NCI-H1417 (cell line): ENCODE data around the gene VASN.
"Not testable (repeated sequence)": the region's sequence is repeated elsewhere in the genome, so short reads cannot be mapped to it uniquely, and the experiment has no call there.

Experiments
- DNase-seq, 3 experiments: peaks; one replicate each; lab custom pipeline; 2025; lab: John Stamatoyannopoulos, UW

VASN gene

DNA sequence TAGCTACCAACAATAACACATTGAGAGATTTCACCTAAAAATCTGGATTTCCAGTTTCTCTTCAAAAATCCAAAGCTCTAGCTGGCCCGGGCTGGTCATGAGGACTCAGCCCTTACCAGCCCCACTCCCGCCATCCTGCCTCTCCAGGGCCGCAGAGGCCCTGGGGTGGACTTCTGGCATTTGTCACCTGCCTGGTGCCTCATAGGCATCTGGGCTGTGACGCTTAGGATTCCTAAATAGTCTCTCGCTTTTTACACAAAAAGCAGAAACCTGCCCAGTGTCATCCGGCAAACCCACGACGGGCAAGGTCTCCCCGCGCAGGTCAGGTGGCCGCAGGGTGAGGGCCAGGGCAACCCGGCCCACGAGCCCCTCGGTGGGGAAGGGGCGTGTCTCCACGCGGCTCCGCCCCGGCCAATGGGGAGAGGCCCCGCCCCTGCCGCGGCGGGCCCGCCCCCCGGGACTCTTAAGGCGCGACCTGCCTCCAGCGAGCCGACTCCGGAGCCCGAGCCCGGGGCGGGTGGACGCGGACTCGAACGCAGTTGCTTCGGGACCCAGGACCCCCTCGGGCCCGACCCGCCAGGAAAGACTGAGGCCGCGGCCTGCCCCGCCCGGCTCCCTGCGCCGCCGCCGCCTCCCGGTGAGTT is at the start of gene VASN:
TSS of gene VASN (plus strand) at position 492 of the 644 bp plus-strand sequence. CDS start 9,030 bp downstream, outside the sequence.
- DNase-seq, result peak; percentile 20 to 47 (median 21)

DNA sequence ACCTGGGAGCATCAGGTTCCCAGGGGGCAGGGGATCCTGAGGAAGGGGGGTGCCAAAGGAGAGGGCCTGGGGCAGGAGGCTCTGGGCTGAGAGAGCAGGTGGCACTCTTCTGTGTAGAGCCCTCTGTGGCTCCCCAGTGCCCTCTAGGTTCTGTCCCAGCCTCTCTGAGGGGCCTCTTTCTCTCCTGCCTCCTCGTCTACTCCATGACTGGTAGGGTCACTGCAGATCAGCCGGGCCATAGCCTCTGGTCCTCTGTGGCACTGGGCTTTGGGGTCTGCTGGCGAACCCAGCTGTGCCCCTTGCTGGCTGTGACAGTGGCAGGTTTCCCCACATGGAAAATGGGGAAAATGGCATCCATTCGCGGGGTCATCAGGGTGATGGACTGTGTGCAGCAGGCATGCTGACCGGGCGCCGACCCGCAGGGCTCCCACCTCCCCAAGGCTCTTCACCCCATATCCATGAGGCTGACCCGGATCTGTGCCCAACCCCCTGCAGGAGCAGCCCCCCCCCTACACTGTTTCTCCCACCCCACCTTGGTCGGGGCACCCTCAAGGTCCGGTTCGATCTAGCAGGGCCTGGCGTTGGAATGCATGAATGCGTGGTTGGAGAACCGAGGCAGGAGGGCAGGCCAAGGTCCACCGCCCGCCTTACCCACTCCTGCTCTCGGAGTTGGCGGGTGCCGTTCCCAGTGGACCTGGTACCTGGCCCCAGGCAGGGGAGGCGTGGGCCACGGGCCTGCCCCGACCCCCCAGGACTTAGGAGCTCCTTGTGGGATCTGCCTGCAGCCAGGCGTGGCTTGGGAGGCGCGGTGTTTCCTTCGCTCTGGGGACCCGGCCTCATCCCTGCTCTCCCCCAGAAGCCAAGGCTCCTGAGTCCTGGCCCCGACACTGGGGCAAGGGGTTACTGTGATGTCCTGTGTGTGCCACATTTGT is 49.3 kb upstream of the VASN start:
- DNase-seq, result no peak

DNA sequence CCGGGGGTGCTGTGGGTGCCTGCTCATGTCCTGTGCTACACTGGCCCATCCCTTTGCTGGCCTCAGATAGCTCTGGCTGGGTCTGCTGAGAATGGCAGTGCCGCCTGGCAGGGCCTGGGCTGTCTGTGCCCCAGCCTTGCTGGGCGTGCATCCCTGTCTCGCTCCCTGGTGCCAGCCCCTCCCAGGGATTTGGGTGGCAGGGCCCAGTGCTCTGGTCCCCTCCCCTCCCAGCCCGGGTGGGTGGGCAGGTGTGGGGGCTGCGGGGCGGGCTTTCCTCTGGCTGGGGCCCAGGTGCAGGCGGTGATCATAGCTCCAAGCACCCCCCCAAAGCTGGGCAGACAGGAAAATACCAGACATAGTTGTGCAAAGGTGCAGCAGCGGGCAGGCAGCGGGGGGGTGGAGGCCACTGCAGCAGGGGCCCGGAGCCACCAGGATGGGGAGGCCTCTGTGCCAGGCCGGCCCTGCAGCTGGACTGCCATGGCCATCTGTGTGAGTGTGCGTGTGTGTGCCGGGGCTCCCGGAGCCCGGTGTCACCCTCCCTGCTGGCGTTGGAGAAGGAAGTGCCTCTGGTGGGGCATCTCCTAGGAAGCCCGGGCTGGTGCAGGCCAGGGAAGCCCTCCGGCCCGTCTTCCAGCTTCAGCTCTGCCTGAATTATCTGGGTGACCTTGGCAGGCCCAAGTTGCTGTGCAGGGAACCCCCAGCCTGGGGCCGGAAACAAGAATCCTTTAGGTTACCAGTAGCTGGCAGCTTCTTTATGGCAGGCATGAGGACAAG is 48.4 kb upstream of the VASN start:
- DNase-seq, result no peak

DNA sequence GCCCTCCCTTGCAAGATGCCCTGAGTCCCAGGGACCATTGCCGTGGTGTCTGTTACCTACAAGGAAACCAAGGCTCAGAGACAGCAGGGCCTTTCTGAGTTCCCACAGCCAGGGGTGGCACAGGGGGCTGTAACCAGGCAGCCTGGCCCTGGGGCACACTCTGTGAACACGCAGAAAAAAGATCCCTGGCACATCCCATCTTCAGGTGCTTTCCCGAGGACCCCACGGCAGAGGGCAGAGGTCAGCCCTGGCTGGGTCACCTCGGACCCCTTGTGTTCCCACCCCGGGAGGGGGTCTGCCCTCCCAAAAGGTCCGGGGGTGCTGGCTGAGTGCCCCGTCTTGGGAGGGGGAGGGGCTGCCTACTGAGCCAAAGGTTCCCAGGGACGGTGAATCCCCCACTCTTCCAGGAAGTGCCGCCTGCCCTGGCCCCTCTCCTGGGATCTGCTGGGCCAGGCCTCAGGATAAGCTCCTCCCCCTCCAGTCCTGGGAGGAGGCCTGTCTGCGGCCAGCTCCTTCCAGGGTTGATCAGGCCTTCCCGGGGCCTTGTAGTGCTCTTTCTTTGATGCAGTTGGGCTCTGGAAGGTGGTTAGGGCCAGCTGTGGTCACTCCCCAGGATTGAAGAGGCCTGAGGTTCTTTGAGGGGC is 47.7 kb upstream of the VASN start:
- DNase-seq, result no peak

DNA sequence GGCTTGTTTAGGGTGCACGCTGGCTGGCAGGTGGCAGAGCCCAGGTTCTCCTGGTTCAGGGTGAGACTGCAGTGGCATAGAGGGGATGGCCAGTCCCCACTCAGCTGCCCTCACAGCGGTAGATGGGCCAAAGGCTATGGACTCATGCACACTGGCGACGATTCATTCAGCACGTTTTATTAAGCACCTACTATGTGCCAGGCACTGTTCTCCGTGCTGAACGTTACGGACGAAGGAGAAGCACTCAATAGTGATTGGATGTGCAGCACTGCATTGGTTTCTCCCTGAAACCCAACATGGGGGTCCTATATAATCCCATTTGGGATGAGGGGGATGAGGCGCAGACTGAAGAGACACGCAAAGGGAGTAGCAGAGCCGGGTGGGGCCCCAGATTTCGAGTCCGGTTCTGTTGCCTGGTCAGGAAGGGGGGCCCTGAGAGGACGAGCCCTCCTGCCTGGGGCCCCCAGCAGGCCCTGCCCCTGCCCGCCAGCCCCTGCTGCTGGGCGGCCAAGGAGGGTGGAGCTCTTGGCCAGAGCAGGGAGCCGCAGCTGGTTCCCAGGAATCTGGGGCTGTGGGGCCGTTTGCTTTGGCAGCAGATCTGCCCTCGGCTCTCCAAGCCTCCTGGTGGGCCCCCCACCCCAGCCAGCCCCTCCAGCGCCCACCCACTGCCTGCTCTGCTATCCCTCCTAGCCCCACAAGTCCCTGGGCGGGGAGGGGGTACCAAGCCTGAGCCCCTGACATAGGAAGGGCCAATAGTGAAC is 47.0 kb upstream of the VASN start:
- no peak for DNase-seq

DNA sequence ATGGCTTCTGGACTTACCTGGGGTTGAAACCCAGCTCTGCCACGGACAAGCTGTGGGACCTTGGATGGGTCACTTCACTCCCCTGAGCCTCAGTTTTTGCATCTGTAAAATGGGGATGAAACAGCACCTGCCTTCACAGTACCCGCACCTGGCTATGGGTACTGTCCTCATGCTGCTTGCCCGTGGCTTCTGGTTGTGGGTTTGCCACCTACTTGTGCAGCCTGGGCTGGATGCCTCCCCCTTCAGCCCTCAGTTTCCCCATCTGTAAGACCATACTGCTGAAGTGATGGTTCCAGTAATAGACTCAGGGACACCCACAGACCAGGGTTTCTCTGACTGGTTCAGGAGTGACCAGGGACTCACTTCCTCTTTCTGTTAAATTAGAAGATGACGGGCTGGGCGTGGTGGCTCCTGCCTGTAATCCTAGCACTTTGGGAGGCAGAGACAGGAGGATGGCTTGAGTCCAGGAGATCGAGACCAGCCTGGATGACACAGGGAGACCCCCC is 46.3 kb upstream of the VASN start:
- no peak for DNase-seq

DNA sequence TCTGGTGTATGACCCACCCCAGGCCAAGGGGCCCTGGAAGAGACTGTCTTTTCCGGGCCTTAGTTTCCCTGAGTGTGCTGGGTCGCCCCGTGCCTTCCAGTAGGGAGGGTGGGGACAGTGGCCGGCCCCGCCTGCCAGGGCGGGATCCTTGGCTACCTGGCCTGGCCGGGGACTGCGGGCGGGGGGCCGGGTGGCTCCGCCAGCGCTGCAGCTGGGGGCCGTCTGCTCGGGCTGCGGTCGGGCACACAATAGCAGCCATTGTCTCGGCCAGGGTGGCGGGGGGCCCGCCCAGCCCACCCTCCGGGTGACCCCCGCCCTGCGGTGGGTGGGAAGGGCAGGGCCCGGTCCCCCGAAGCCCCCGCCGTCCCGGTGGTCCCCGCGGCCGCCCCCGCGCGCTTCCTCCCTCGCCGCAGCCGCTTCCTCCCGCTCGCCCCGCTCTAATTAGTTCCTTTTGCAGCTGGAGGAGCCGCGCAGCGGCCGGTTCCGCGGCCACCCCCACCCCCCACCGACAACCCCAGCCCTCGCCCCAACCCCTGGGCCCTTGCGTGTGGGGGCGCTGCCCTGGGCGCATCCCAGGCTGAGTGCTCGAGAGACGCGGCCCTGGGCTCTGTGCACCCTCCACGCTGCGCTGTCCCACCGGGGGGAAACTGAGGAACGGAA is 44.1 kb upstream of the VASN start:
- DNase-seq, result peak in 2 of 3 experiments; percentile 46 to 56

DNA sequence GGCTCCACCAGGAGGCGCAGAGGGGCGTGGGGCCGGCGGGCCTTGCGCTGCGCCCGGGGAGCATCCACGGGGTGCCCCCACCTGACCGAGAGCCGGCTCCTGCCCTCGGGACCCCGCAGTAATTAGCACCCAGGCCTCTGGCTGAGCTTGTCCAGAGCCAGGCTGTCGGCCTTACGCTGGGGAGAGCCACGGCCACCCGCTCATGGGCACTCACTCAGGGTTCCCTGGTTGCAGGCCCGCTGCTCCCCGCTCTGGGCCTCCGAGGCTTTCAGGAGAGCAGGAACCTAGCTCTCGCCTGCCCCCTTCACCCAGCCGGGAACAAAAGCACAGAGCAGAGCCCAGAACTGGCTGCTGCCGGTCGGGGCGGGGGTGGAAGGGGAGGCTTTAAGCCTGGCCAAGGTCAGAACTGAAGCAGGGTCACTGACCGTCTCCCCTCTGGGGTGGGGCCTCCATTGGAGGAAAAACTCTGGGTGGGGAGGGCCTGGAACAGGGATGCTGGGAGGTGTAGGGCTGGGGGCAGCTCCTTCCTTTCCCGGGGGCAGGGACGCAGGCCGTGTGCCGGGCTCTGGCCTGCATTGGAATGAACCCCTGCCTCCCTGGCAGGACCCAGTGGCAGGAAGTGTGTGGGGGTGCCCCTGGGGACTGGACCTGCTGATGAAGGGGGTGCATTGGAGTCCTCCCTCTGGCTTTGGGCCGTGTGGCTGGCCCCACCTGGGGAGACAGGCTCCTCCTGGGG is 43.4 kb upstream of the VASN start:
- DNase-seq, result peak in 2 of 3 experiments; percentile 58 to 77

DNA sequence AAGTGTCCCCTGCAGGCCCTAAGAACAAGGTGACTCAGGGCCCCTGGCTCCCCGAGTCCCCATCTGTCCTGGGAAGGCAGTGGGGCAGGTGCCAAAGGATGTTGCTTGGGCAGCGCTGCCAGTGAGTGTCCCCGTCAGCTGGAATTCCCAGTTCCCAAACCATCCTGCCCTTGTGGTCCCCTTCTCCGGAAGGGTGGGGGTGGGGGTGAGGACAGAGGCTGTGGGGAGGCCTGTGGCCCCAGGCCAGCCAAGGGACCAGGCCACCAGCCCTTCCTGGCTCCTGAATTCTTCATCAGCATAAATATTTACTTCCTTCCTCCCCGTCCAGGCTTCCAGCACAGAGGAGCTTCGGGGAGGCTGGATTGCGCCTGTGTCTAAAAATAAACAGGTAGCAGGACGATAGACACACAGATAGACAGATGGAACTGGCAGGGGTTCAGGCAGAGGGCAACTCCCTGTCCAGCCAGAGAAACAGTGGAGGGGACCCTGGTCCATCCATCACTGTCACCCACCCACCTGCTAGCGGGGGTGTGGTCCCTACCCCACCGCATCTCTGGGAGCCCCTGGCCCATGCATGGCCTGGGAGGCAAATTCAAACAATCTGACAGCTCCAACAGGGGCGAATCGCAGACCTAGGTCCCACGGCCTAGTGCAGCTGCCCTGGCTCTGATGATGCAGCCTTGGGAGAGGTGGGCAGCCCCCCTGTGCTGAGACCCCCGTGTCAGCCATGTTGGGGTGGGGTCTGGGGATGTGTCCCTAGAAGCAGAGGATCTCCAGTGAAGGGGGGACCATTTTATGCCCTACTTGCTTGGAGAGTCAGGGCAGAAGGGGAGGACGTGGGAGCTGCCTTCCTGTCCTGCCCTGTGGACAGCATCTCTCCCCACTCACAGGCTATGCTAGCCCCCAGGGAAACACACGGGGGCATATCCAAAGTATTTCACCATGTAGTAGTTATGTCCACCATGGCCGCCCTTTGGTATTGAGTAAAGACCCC is 42.6 kb upstream of the VASN start:
- DNase-seq, result no peak

DNA sequence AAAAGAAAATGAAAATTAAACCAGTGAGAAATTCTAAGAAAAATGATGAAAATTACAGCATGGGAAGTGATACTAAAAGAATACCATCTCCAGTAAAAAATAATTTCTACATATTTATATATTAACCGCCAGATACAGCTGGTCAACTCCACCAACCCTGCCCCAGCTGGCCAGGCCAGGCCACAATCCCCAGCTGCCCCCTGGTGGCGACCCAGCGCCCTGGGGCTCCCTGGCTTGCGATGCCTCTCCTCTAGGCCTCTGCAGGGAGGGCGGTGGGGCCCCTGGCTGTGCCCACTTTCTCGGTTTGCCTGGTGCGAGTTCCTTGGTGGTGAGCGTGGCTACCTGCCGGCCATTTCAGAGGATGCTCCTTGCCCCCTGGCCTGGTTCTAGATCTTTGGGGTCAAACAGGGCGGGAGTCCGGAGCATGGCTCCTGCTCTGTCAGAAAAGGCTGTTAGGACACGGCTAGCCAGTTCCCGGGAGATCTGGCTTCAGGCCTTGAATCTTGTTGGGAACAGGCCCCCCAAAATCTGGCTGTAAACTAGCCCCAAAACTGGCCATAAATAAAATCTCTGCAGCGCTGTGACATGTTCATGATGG is 41.3 kb upstream of the VASN start:
- peak; percentile 12 to 63 (median 21) for DNase-seq

DNA sequence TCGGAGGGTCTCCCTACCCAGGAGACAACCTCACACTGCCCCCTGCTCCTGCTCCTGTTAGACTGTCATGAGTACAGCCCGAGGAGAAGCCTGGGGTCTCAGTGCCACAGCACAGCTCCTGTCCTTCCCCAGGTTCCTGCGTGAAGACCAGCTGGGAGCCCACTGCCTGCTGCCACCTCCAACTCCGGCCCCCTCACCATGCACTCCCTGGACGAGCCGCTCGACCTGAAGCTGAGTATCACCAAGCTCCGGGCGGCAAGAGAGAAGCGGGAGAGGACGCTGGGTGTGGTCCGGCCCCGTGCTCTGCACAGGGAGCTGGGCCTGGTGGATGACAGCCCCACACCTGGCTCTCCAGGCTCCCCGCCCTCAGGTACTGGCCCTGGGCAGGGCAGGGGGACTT is 39.6 kb upstream of the VASN start:
- no peak for DNase-seq

DNA sequence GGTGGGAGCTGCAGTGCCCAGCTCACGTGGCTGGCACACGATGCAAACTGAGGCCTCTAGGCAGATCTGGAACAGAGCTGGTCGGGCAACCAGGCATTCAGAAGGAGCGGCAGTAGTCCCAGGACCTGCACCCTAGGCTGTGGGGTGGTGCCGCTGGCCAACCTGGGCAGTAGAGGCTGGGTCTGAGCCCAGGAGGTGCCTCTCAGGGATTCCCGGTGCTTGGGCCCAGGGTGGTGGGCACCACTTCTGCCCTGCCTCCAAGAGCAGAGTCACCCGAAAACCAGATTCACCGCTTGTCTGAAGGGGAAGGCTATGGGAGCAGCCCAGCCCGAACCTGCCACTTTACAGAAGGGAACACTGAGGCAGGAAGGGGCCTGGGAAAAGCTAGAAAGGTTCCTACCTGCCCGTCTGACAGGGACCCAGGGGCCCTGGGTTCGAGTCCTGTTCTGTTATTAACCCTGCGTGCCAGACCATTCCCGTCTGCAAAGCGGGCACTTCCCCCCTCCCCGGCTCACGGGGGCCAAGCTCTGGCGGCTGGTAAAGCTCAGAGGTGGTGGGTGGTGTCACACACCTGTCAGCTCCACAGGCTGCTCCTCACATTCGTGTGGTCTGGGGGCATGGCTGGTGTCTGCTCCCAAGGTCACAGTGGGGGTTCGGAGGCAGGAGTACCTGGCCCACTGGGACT is 38.9 kb upstream of the VASN start:
- DNase-seq, result no peak

DNA sequence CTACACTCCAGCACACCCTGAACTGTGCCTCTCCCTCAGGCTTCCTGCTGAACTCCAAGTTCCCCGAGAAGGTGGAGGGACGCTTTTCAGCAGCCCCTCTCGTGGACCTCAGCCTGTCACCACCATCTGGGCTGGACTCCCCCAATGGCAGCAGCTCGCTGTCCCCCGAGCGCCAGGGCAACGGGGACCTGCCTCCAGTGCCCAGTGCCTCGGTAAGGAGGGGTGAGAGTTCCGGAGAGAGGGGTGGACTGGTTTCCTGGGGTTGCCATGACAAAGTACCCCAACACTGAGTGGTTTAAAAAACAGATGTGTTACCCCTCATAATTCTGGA is 38.4 kb upstream of the VASN start:
- no peak for DNase-seq

DNA sequence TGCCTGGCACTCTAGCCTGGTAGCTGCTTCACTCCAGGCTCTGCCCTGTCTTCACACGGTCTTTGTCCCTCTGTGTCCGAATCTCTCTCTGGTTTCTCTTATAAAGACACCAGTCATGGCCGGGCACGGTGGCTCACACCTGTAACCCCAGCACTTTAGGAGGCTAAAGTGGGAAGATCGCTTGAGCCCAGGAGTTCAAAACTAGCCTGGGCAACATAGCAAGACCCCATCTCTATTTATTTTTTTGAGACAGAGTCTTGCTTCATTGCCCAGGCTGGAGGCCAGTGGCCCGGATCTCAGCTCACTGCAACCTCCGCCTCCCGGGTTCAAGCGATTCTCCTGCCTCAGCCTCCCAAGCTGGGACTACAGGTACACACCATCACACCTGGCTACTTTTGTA is 37.9 kb upstream of the VASN start:
- not testable (repeated sequence) for DNase-seq

DNA sequence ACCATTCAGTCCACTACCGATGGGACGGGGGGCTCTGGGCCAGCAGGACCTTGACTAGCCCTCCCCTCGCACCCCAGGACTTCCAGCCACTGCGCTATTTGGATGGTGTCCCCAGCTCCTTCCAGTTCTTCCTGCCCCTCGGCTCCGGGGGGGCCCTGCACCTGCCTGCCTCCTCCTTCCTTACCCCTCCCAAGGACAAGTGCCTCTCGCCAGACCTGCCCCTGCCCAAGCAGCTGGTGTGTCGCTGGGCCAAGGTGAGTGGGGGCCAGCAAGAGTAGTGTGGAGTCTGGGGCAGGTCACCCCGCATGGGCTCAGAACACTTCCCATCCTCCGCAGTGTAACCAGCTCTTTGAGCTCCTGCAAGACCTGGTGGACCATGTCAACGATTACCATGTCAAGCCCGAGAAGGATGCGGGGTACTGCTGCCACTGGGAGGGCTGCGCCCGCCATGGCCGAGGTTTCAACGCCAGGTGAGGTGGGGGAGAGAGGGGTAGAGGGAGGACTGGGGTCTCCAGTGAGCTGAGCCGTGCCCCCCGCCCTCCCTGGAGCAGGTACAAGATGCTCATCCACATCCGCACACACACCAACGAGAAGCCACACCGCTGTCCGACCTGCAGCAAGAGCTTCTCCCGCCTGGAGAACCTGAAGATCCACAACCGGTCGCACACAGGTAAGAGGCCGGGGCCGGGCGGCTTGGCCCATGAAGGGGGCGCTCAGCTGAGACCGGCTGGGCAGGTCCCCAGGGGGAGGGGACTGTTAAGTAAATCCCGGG is 36.7 kb upstream of the VASN start:
- no peak for DNase-seq

DNA sequence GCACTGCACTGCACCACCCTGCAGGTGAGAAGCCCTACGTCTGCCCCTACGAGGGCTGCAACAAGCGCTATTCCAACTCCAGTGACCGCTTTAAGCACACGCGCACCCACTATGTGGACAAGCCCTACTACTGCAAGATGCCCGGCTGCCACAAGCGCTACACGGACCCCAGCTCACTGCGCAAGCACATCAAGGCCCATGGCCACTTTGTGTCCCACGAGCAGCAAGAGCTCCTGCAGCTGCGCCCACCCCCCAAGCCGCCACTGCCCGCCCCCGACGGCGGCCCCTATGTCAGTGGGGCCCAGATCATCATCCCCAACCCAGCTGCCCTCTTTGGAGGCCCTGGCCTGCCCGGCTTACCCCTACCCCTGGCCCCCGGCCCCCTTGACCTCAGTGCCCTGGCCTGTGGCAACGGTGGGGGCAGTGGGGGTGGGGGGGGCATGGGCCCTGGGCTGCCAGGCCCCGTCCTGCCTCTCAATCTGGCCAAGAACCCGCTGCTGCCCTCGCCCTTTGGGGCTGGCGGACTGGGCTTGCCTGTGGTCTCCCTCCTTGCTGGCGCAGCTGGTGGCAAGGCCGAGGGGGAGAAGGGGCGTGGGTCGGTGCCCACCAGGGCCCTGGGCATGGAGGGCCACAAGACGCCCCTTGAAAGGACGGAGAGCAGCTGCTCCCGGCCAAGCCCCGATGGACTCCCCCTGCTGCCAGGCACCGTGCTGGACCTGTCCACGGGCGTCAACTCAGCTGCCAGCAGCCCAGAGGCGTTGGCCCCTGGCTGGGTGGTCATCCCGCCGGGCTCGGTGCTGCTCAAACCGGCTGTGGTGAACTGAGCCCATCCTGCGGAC is 34.7 kb upstream of the VASN start:
- DNase-seq, result no peak
